ENCODE measurements around the gene OVCH1.

The OVCH1 gene

GRCh38 chr12:29497588-29497987 lies at the start of gene OVCH1:
TSS of gene OVCH1 (minus strand) at chr12:29497686. CDS start at chr12:29497686, 0 bp downstream.
- no peaks in the 10 kb centered on the region for H3K4me1 Mint-ChIP-seq
- peaks cover 2% of the 10 kb centered on the region for H3K27me3 Mint-ChIP-seq (ENCODE audit: low read depth, poor library complexity)
- H3K9me3 Mint-ChIP-seq, result no peaks in the 10 kb centered on the region

GRCh38 chr12:29547151-29547632 lies 49.7 kb upstream of the OVCH1 start:
- TF ChIP-seq, protein P1, sequence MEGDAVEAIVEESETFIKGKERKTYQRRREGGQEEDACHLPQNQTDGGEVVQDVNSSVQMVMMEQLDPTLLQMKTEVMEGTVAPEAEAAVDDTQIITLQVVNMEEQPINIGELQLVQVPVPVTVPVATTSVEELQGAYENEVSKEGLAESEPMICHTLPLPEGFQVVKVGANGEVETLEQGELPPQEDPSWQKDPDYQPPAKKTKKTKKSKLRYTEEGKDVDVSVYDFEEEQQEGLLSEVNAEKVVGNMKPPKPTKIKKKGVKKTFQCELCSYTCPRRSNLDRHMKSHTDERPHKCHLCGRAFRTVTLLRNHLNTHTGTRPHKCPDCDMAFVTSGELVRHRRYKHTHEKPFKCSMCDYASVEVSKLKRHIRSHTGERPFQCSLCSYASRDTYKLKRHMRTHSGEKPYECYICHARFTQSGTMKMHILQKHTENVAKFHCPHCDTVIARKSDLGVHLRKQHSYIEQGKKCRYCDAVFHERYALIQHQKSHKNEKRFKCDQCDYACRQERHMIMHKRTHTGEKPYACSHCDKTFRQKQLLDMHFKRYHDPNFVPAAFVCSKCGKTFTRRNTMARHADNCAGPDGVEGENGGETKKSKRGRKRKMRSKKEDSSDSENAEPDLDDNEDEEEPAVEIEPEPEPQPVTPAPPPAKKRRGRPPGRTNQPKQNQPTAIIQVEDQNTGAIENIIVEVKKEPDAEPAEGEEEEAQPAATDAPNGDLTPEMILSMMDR (IDR thresholded peaks at IDR 0.05), result no peak
- Mint-ChIP-seq H3K4me1 (peaks cover 24% of the 10 kb centered on the region), H3K4me3 (no peak overlapping the region), H3K27ac (peak overlapping the region; percentile 10), H3K9me3 (no peaks in the 10 kb centered on the region), H3K36me3 (ENCODE audit: low read depth) (no peaks in the 10 kb centered on the region), H3K27me3 (ENCODE audit: low read depth, poor library complexity) (no peaks in the 10 kb centered on the region)
- DNase-seq, result no peak

More at GRCh38 chr12:29497588-29497987, at the start of gene OVCH1:
- H3K36me3 Mint-ChIP-seq (ENCODE audit: low read depth), result no peaks in the 10 kb centered on the region
- no peak for DNase-seq
- TF ChIP-seq, protein P1 (IDR thresholded peaks at IDR 0.05), result no peak
- no peak within 1 kb of the TSS for H3K27ac Mint-ChIP-seq
- no peak within 1 kb of the TSS for H3K4me3 Mint-ChIP-seq

DNA sequence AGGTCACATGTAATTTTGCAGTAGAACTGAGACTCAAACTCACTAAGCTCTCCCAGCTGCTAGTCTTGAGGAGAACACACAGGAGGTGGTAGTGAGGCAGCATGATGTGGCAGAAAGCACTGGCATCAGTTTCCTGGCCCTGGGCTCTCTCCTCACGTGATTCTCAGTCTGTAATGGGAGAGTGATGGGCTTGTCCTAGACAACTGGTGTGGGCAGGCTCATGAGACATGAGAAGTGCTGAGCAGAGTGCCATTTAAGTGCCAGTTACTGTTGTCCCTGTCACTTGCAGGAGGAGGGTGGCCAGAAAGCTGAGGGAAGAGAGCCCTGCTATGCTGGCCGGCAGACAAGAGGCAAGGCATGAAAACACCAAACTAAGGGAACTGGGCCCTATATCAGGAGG lies 48.5 kb upstream of the OVCH1 start:
- H3K27ac Mint-ChIP-seq, result no peak overlapping the region
- no peaks in the 10 kb centered on the region for H3K27me3 Mint-ChIP-seq (ENCODE audit: low read depth, poor library complexity)
- DNase-seq, result no peak
- peaks cover 24% of the 10 kb centered on the region for H3K4me1 Mint-ChIP-seq
- H3K9me3 Mint-ChIP-seq, result no peaks in the 10 kb centered on the region
- no peak overlapping the region for H3K4me3 Mint-ChIP-seq
- H3K36me3 Mint-ChIP-seq (ENCODE audit: low read depth), result no peaks in the 10 kb centered on the region
- TF ChIP-seq, protein P1 (IDR thresholded peaks at IDR 0.05), result no peak

GRCh38 chr12:29545102-29545467 lies 47.6 kb upstream of the OVCH1 start:
- H3K4me1 Mint-ChIP-seq, result peaks cover 24% of the 10 kb centered on the region
- TF ChIP-seq, protein P1 (IDR thresholded peaks at IDR 0.05), result no peak
- no peak overlapping the region for H3K27ac Mint-ChIP-seq
- H3K27me3 Mint-ChIP-seq (ENCODE audit: low read depth, poor library complexity), result no peaks in the 10 kb centered on the region
- H3K4me3 Mint-ChIP-seq, result no peak overlapping the region
- no peaks in the 10 kb centered on the region for H3K36me3 Mint-ChIP-seq (ENCODE audit: low read depth)
- DNase-seq, result no peak
- H3K9me3 Mint-ChIP-seq, result no peaks in the 10 kb centered on the region

DNA sequence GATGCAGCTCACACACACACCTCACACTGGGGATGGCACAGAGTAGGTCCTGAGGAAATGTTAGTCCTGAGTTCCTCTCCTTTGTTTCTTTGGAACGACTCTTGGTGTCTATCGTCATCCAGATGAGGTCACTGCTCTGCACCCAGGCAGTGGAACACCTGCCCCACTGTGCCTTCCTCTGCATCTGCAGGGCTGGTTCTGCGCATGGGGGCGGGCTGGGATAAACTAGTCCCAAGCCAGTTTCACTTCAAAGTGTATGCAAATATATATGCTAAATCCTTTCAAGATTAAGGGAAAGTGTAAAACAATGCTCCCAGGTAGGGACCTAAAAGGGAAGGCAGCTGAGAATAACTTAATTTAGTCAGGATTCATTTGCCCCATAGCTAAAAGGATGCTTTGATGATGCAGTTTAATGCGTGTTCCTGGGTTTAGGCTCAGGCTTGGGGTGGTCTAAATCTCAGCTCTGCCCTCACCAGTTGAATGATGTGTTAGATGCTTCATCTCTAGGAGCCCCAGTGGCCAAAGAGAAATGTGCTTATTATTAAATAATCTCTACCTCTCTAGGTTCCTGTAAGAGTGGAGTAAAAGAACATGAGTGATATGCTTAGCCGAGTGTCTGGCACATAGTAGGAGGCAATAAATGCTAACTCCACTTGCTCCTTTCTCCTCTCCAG lies 47.1 kb upstream of the OVCH1 start:
- Mint-ChIP-seq H3K4me1 (peaks cover 24% of the 10 kb centered on the region), H3K27ac (no peak overlapping the region), H3K4me3 (no peak overlapping the region), H3K27me3 (ENCODE audit: low read depth, poor library complexity) (no peaks in the 10 kb centered on the region), H3K9me3 (no peaks in the 10 kb centered on the region), H3K36me3 (ENCODE audit: low read depth) (no peaks in the 10 kb centered on the region)
- TF ChIP-seq, protein P1 (IDR thresholded peaks at IDR 0.05), result no peak
- no peak for DNase-seq

GRCh38 chr12:29543036-29543435 lies 45.5 kb upstream of the OVCH1 start:
- TF ChIP-seq, protein P1 (IDR thresholded peaks at IDR 0.05), result no peak
- Mint-ChIP-seq H3K4me1 (peaks cover 24% of the 10 kb centered on the region), H3K27ac (no peak overlapping the region)

More at GRCh38 chr12:29543036-29543435, 45.5 kb upstream of the OVCH1 start:
- H3K36me3 Mint-ChIP-seq (ENCODE audit: low read depth), result no peaks in the 10 kb centered on the region
- H3K4me3 Mint-ChIP-seq, result no peak overlapping the region
- H3K27me3 Mint-ChIP-seq (ENCODE audit: low read depth, poor library complexity), result no peaks in the 10 kb centered on the region
- H3K9me3 Mint-ChIP-seq, result no peaks in the 10 kb centered on the region
- DNase-seq, result no peak
